SK-N-SH (cell line): ENCODE data around the gene B3GALT2. TPM values are rescaled to one million over a fixed set of nuclear protein-coding genes. Genes with fewer than 3 reads are reported as not detected.
A peak's percentile ranks its signal among the peaks of the same experiment; 100 is the strongest.

Experiments
- CTCF ChIA-PET: fragments of 300-600, 350-600 bp; formaldehyde crosslinking; extraction: SDS; loops from one replicate; lab custom pipeline; 2021; lab: Yijun Ruan, JAX
- POLR2A ChIA-PET: fragments of 350-600 bp; sonication (Branson Sonifier 250); formaldehyde crosslinking; extraction: SDS; loops from one replicate; lab custom pipeline; 2020; ENCODE audit warnings: antibody characterized with exemption, inconsistent platforms; lab: Yijun Ruan, JAX
- DNase-seq: peaks from one replicate; pipeline ENCODE4 v3.0.0; 2012
- H2AFZ ChIP-seq: fragments of 200-600 bp; sonication (generic); 2 replicates; pipeline ENCODE4 v1.8.1; 2016; ENCODE audit warnings: antibody characterized with exemption, mild to moderate bottlenecking, low read depth
- H3F3A ChIP-seq: fragments of 200-600 bp; sonication (generic); replicated peaks from 2 replicates; pipeline ENCODE3; 2016; ENCODE audit warnings: antibody characterized with exemption, mild to moderate bottlenecking; ENCODE audit not compliant: insufficient read depth
- H3K27ac ChIP-seq, 2 experiments: fragments of 200-500 bp in 1 of 2; fragments of 200-600 bp in 1 of 2; sonication (Bioruptor generic) in 1 of 2; sonication (generic), shearing (Covaris generic) in 1 of 2; 2 replicates each; pipeline versions ENCODE4 v1.5.1 to v1.6.1; 2014 to 2016; ENCODE audit warnings: low read depth in 2 of 2, inconsistent platforms in 1 of 2, low read length in 1 of 2, mild to moderate bottlenecking in 1 of 2, mixed read lengths in 1 of 2
- H3K27me3 ChIP-seq: fragments of 200-600 bp; sonication (generic), shearing (Covaris generic); 2 replicates; pipeline ENCODE4 v1.6.1; 2016; ENCODE audit warnings: mixed run types; ENCODE audit not compliant: insufficient read depth
- H3K36me3 ChIP-seq, 2 experiments: fragments of 200-500 bp in 1 of 2; fragments of 200-600 bp in 1 of 2; sonication (Bioruptor generic) in 1 of 2; sonication (generic) in 1 of 2; replicated peaks in 1 of 2; 2 replicates each; pipeline versions ENCODE3 to v1.5.1; 2014 to 2016; ENCODE audit warnings: low read length in 1 of 2, mild to moderate bottlenecking in 1 of 2; ENCODE audit not compliant: insufficient read depth in 2 of 2, control insufficient read depth in 1 of 2
- H3K4me1 ChIP-seq, 2 experiments: fragments of 200-500 bp in 1 of 2; fragments of 200-600 bp in 1 of 2; sonication (Bioruptor generic) in 1 of 2; sonication (generic), shearing (Covaris generic) in 1 of 2; 2 replicates each; pipeline versions ENCODE4 v1.5.1 to v1.6.1; 2014 to 2016; ENCODE audit warnings: low read depth in 1 of 2, low read length in 1 of 2, mixed run types in 1 of 2; ENCODE audit not compliant: insufficient read depth in 2 of 2, control insufficient read depth in 1 of 2
- H3K4me2 ChIP-seq: fragments of 200-600 bp; sonication (generic), shearing (Covaris generic); 2 replicates; pipeline ENCODE4 v1.6.1; 2017; ENCODE audit warnings: mixed run types
- H3K4me3 ChIP-seq, 2 experiments: fragments of 200-500 bp in 1 of 2; fragments of 200-600 bp in 1 of 2; sonication (Bioruptor generic) in 1 of 2; sonication (generic), shearing (Covaris generic) in 1 of 2; 2 replicates each; pipeline versions ENCODE4 v1.5.1 to v1.8.1; 2014 to 2016; ENCODE audit warnings: low read depth in 2 of 2, inconsistent platforms in 1 of 2, low read length in 1 of 2, mild to moderate bottlenecking in 1 of 2, mixed read lengths in 1 of 2, moderate library complexity in 1 of 2
- H3K79me2 ChIP-seq: fragments of 200-600 bp; sonication (generic); 2 replicates; pipeline ENCODE4 v1.8.1; 2017; ENCODE audit warnings: mild to moderate bottlenecking; ENCODE audit not compliant: insufficient read depth
- H3K9ac ChIP-seq: fragments of 200-600 bp; sonication (generic); 2 replicates; pipeline ENCODE4 v1.6.1; 2017; ENCODE audit warnings: mixed run types
- H3K9me2 ChIP-seq: fragments of 200-600 bp; sonication (generic); 2 replicates; pipeline ENCODE4 v1.6.1; 2017; ENCODE audit warnings: mixed run types
- H3K9me3 ChIP-seq: fragments of 200-600 bp; sonication (generic); 2 replicates; pipeline ENCODE4 v1.6.1; 2017; ENCODE audit warnings: mixed run types, mild to moderate bottlenecking, moderate library complexity
- H4K20me1 ChIP-seq: fragments of 200-600 bp; sonication (generic); 2 replicates; pipeline ENCODE4 v1.6.1; 2017; ENCODE audit warnings: mild to moderate bottlenecking, mixed run types; ENCODE audit not compliant: insufficient read depth
- CTCF ChIP-seq: fragments of 200-600 bp; sonication (generic); IDR thresholded peaks from 2 replicates; pipeline ENCODE4 v1.6.1; 2017; ENCODE audit warnings: antibody characterized with exemption, mild to moderate bottlenecking, moderate library complexity
- ELF1 ChIP-seq: IDR thresholded peaks from 2 replicates; pipeline ENCODE4 v1.4.0; 2012
- EP300 ChIP-seq, 2 experiments: IDR thresholded peaks; 2 replicates each; pipeline versions ENCODE4 v1.4.0 to v1.6.1; 2012; ENCODE audit warnings: borderline replicate concordance in 1 of 2, low read depth in 1 of 2, low read length in 1 of 2
- FOSL2 ChIP-seq: IDR thresholded peaks from 2 replicates; pipeline ENCODE4 v1.4.0; 2012; ENCODE audit warnings: low read depth, mild to moderate bottlenecking, moderate library complexity, borderline replicate concordance
- FOXJ3 ChIP-seq: sonication (generic); formaldehyde crosslinking; IDR thresholded peaks from 2 replicates; pipeline ENCODE4 v1.5.1; 2020; ENCODE audit warnings: mild to moderate bottlenecking, missing genetic modification reagents
- GABPA ChIP-seq: IDR thresholded peaks from 2 replicates; pipeline ENCODE4 v1.4.0; 2012; ENCODE audit warnings: low read depth, mild to moderate bottlenecking
- GATA2 ChIP-seq: sonication (generic); formaldehyde crosslinking; IDR thresholded peaks from 2 replicates; pipeline ENCODE4 v1.5.0; 2020; ENCODE audit warnings: mild to moderate bottlenecking, missing genetic modification reagents
- MEF2A ChIP-seq: IDR thresholded peaks from 2 replicates; pipeline ENCODE4 v1.4.0; 2012; ENCODE audit warnings: low read depth, borderline replicate concordance
- MXI1 ChIP-seq: IDR thresholded peaks from 2 replicates; pipeline ENCODE4 v1.6.1; 2012; ENCODE audit warnings: mild to moderate bottlenecking, low read depth, low read length, improper control_type of control experiment
- NFIC ChIP-seq: IDR thresholded peaks from 2 replicates; pipeline ENCODE4 v1.4.0; 2012; ENCODE audit warnings: borderline replicate concordance
- POLR2AphosphoS5 ChIP-seq: IDR thresholded peaks from 2 replicates; pipeline ENCODE4 v1.6.1; 2012; ENCODE audit warnings: low read depth, low read length
- RAD21 ChIP-seq: IDR thresholded peaks from 2 replicates; pipeline ENCODE4 v1.6.1; 2012; ENCODE audit warnings: mild to moderate bottlenecking, low read length
- RCOR1 ChIP-seq: fragments of 150-350 bp; IDR thresholded peaks from 2 replicates; pipeline ENCODE4 v1.6.1; 2017; ENCODE audit warnings: antibody characterized with exemption, low read length
- REST ChIP-seq: IDR thresholded peaks from 2 replicates; pipeline ENCODE4 v1.6.1; 2012; ENCODE audit warnings: mild to moderate bottlenecking, low read depth, low read length, moderate library complexity
- SIN3A ChIP-seq: IDR thresholded peaks from 2 replicates; pipeline ENCODE4 v1.6.1; 2012; ENCODE audit warnings: low read depth, mild to moderate bottlenecking, low read length, moderate library complexity, borderline replicate concordance
- SMC3 ChIP-seq: IDR thresholded peaks from 2 replicates; pipeline ENCODE4 v1.6.1; 2012; ENCODE audit warnings: low read depth, low read length, improper control_type of control experiment
- TAF1 ChIP-seq: IDR thresholded peaks from 2 replicates; pipeline ENCODE4 v1.6.1; 2012; ENCODE audit warnings: low read depth, mild to moderate bottlenecking, low read length, moderate library complexity, borderline replicate concordance
- TCF12 ChIP-seq: IDR thresholded peaks from 2 replicates; pipeline ENCODE4 v1.4.0; 2012
- TEAD4 ChIP-seq: IDR thresholded peaks from 2 replicates; pipeline ENCODE4 v1.4.0; 2012; ENCODE audit warnings: mild to moderate bottlenecking, borderline replicate concordance; ENCODE audit not compliant: insufficient read depth
- YY1 ChIP-seq: IDR thresholded peaks from 2 replicates; pipeline ENCODE4 v1.4.0; 2012; ENCODE audit warnings: low read depth, mild to moderate bottlenecking
- ZBTB33 ChIP-seq: IDR thresholded peaks from 2 replicates; pipeline ENCODE4 v1.4.0; 2012; ENCODE audit warnings: low read depth, borderline replicate concordance
- WGBS: methylation state at CpG from one replicate; pipeline ENCODE4 v1.1.6; 2017; ENCODE audit warnings: low lambda C conversion rate; 5-methylcytosine and 5-hydroxymethylcytosine counted together
- polyA plus RNA-seq, 3 experiments: library from polyadenylated mRNA; depleted of rRNA; stranded (reverse); fragments of >200 nt; gene quantifications; 2 replicates each; pipeline ENCODE4 v1.2.3, GENCODE V29; 2012
- TF ChIP-seq, protein P1 (sequence below): IDR thresholded peaks from 2 replicates; pipeline ENCODE4; 2012

B3GALT2 gene
- polyA plus RNA-seq, 1 of the 3 experiments (the other 2 are of a cell fraction) = 0.23 TPM

DNA sequence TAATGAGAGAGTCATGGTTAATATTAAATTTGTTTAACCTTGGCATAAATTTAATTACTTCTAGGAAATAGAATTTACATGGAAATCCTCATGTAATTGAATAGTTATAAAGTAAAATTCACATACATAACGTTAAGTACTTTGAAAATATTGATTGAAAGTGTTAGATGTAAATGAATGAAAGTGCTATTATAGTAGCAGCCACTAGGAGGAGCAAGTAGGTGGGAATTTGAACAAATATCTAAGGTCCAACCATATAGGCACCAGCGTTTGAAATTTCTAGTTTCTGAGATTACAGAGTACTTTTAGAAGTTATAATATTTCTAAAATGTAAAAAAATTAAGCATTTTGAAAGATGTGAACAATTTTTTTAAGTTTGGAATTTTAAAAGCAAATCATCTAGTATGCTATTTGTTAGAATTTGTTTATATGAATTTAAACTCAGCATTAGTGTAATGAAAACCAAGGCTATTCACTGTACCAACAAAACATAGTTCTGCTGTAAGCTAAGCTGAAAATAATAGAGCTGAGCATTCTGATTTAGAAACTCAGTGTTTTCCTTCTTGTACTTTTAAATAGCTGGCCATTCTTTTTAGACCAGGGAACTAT is 3.3 kb downstream of the B3GALT2 start:
- H3K4me3 ChIP-seq = peak overlapping the region in 1 of 2 experiments; percentile 51; a peak in 2 of 4 replicates
- no peak overlapping the region for H3K4me2 ChIP-seq
- peaks cover 20% of the 10 kb centered on the region for H3F3A ChIP-seq
- peak; percentile 28 for DNase-seq
- H3K79me2 ChIP-seq = peaks cover 37% of the 10 kb centered on the region
- peaks cover 0 to 19% of the 10 kb centered on the region in 2 experiments for H3K36me3 ChIP-seq
- no peaks in the 10 kb centered on the region for H3K9me3 ChIP-seq
- no peak overlapping the region for H2AFZ ChIP-seq
- no peaks in the 10 kb centered on the region for H3K9me2 ChIP-seq
- H4K20me1 ChIP-seq = peaks cover 17% of the 10 kb centered on the region
- TF ChIP-seq, protein P1, sequence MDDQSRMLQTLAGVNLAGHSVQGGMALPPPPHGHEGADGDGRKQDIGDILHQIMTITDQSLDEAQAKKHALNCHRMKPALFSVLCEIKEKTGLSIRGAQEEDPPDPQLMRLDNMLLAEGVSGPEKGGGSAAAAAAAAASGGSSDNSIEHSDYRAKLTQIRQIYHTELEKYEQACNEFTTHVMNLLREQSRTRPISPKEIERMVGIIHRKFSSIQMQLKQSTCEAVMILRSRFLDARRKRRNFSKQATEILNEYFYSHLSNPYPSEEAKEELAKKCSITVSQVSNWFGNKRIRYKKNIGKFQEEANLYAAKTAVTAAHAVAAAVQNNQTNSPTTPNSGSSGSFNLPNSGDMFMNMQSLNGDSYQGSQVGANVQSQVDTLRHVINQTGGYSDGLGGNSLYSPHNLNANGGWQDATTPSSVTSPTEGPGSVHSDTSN = no peak
- TF ChIP-seq GABPA (no peak), ELF1 (no peak), MEF2A (no peak), CTCF (peak; percentile 94), EP300 (IDR thresholded peaks at IDR 0.05; ENCODE audit: borderline replicate concordance in 1 of 2, low read depth in 1 of 2, low read length in 1 of 2) (no peak), YY1 (no peak), NFIC (no peak), RCOR1 (no peak), TCF12 (no peak), RAD21 (peak; percentile 80), SIN3A (no peak), POLR2AphosphoS5 (no peak), MXI1 (no peak), TEAD4 (no peak), REST (no peak), TAF1 (no peak), FOSL2 (no peak), FOXJ3 (CRISPR knock-in tag) (no peak), GATA2 (CRISPR knock-in tag) (no peak), SMC3 (peak; percentile 59), ZBTB33 (no peak)
- TF ChIP-seq, all 33 proteins: peak for 3
- Histone ChIP-seq H3K27ac (peak overlapping the region; percentile 1 to 60; a peak in 1 of 4 replicates), H3K4me1 (peaks cover 37 to 41% of the 10 kb centered on the region in 2 experiments; a peak in 3 of 4 replicates), H3K9ac (no peak overlapping the region), H3K27me3 (no peaks in the 10 kb centered on the region)
- 2% methylated on average over 2 of the region's 2 CpGs for WGBS
- ChIA-PET CTCF (interaction anchor here (0.6 to 1.5 kb wide), 5 partner anchors 13 to 526 kb away, joined by 3 to 4 read pairs (median 3); no protein-coding TSS in a partner anchor), POLR2A (no interaction called here)
